ENCODE results near the gene CCDC91. TPM values are rescaled to one million over a fixed set of nuclear protein-coding genes. Genes with fewer than 3 reads are reported as not detected.

The CCDC91 gene
- total and polyA plus RNA-seq, 2 of the 4 experiments (the other 2 are of a cell fraction) = 8.6 to 14.7 TPM

GRCh38 chr12:28247806-28248205, 57.5 kb downstream of the CCDC91 start:
- H3K56ac ChIP-seq (ENCODE audit: extremely low read depth, insufficient read depth, low read length) = no peak overlapping the region
- no peak overlapping the region for H3K9ac ChIP-seq (ENCODE audit: low read depth, low read length)
- H3K36me3 ChIP-seq (ENCODE audit: control insufficient read depth, insufficient read depth, low read length) = no peaks in the 10 kb centered on the region
- POLR2A ChIA-PET (ENCODE audit: unreplicated experiment) = no interaction called here
- no peak overlapping the region for H2BK15ac ChIP-seq (ENCODE audit: low read depth, low read length)
- in situ Hi-C loops (cut with MboI; ENCODE audit: low sequenced_read_pairs) (no loop called here), intact Hi-C loops (cut with micrococcal nuclease) (no loop called here), dilution Hi-C loops (cut with HindIII; ENCODE audit: low sequenced_read_pairs, unreplicated experiment) (no loop called here)
- TF ChIP-seq SMC3 (IDR thresholded peaks at IDR 0.05; ENCODE audit: low read depth, low read length) (no peak), USF2 (IDR thresholded peaks at IDR 0.05; ENCODE audit: low read depth, low read length) (no peak), RCOR1 (IDR thresholded peaks at IDR 0.05; ENCODE audit: insufficient replicate concordance, low read length) (no peak), MAZ (IDR thresholded peaks at IDR 0.05; ENCODE audit: borderline replicate concordance, low read depth, low read length) (no peak), POLR2A (IDR thresholded peaks at IDR 0.05; ENCODE audit: low read depth, low read length) (no peak), MAFK (IDR thresholded peaks at IDR 0.05; ENCODE audit: low read depth, low read length) (no peak)
- CTCF ChIA-PET = no interaction called here
- no peak overlapping the region for H4K5ac ChIP-seq (ENCODE audit: low read depth, low read length)
- H2BK20ac ChIP-seq (ENCODE audit: low read depth, low read length) = no peak overlapping the region
- H2AK9ac ChIP-seq (replicated peaks; ENCODE audit: low read depth, low read length, poor library complexity) = no peak overlapping the region
- H2BK120ac ChIP-seq (ENCODE audit: low read depth, low read length) = no peak overlapping the region
- no peak overlapping the region for H4K91ac ChIP-seq (ENCODE audit: insufficient read depth, low read depth, low read length)
- no peak overlapping the region for H3K4ac ChIP-seq (ENCODE audit: low read depth, low read length)
- H3K14ac ChIP-seq (replicated peaks; ENCODE audit: low read depth, low read length) = no peak overlapping the region
- no peak overlapping the region for H3K4me2 ChIP-seq (ENCODE audit: low read depth, low read length)
- H3K9me1 ChIP-seq (ENCODE audit: insufficient read depth, low read length) = no peaks in the 10 kb centered on the region
- peaks cover 6 to 8% of the 10 kb centered on the region in 2 experiments; a peak in 3 of 4 replicates for H3K79me1 ChIP-seq (ENCODE audit: low read depth in 1 of 2, low read length in 2 of 2)
- no peak overlapping the region for H3K18ac ChIP-seq (ENCODE audit: low read depth, low read length)
- no CpG with 5 or more reads among the region's 7 CpGs for WGBS, 2 experiments (ENCODE audit: extremely low coverage in 2 of 2, insufficient read length in 1 of 2)
- H4K20me1 ChIP-seq (ENCODE audit: insufficient read depth, low read length) = no peaks in the 10 kb centered on the region
- BruUV-seq (replicated peaks) = no TSS peak
- no peak overlapping the region for H2AFZ ChIP-seq (replicated peaks; ENCODE audit: low read length, poor library complexity)
- H3K4me1 ChIP-seq (ENCODE audit: control insufficient read depth, insufficient read depth, low read length) = no peaks in the 10 kb centered on the region
- no peak overlapping the region for H3K27ac ChIP-seq (ENCODE audit: insufficient read depth, low read length)
- no peak overlapping the region for H2BK5ac ChIP-seq (ENCODE audit: low read depth, low read length, poor library complexity, severe bottlenecking)
- no peak overlapping the region for H3K23ac ChIP-seq (ENCODE audit: low read depth, low read length)
- ATAC-seq (ENCODE audit: low read depth) (no peak), DNase-seq (no peak)
- no peak overlapping the region for H2AK5ac ChIP-seq (ENCODE audit: low read depth, low read length)
- H3K9me3 ChIP-seq (ENCODE audit: control insufficient read depth, insufficient read depth, low read length) = no peaks in the 10 kb centered on the region
- no peak overlapping the region for H3K4me3 ChIP-seq (ENCODE audit: insufficient read depth, low read depth, low read length)
- no peaks in the 10 kb centered on the region for H3K27me3 ChIP-seq (ENCODE audit: control insufficient read depth, insufficient read depth, low read length)
- no peak overlapping the region for H4K8ac ChIP-seq (ENCODE audit: low read depth in 2 of 2, low read length in 2 of 2)

Data from IMR-90 (cell line).